H1 (cell line): ENCODE measurements around the gene CORO7. TPM values are rescaled to one million over a fixed set of nuclear protein-coding genes. Genes with fewer than 3 reads are reported as not detected.

Experiments used
- CTCF ChIA-PET: fragments of 300-600 bp; sonication (Branson Sonifier 250); formaldehyde crosslinking; loops from one replicate; lab custom pipeline; 2021; ENCODE audit not compliant: partially characterized antibody; lab: Charles Lee
- POLR2A ChIA-PET: fragments of 300-600 bp; sonication (Branson Sonifier 250); formaldehyde crosslinking; loops from one replicate; lab custom pipeline; 2021; ENCODE audit warnings: inconsistent platforms; ENCODE audit not compliant: partially characterized antibody; lab: Charles Lee
- DNase-seq, 2 experiments: peaks; one replicate each; pipeline versions ENCODE4 v3.0.0 to v3.0.0-alpha.2; 2010 to 2022; ENCODE audit warnings: low spot score in 2 of 2, low read depth in 1 of 2, mixed read lengths in 1 of 2
- FAIRE-seq: peaks from 2 replicates; lab custom pipeline; 2011; peaks lifted over from hg19 to GRCh38; lab: Jason Lieb, UNC
- H2AFZ ChIP-seq: 2 replicates; pipeline ENCODE4 v1.8.1; 2012; ENCODE audit warnings: low read length, inconsistent platforms
- H2AK5ac ChIP-seq: 2 replicates; pipeline ENCODE4 v1.6.1; 2013; ENCODE audit warnings: low read depth, low read length
- H2BK120ac ChIP-seq: replicated peaks from 2 replicates; pipeline ENCODE3; 2013; ENCODE audit warnings: low read depth, low read length, inconsistent platforms
- H2BK12ac ChIP-seq: 2 replicates; pipeline ENCODE4 v1.6.1; 2013; ENCODE audit warnings: low read depth, low read length
- H2BK15ac ChIP-seq: 2 replicates; pipeline ENCODE4 v1.6.1; 2013; ENCODE audit warnings: low read length
- H2BK20ac ChIP-seq: 2 replicates; pipeline ENCODE4 v1.6.1; 2013; ENCODE audit warnings: low read length
- H2BK5ac ChIP-seq: 2 replicates; pipeline ENCODE4 v1.6.1; 2013; ENCODE audit warnings: low read depth, low read length
- H3K14ac ChIP-seq: 2 replicates; pipeline ENCODE4 v1.6.1; 2013; ENCODE audit warnings: inconsistent platforms; ENCODE audit not compliant: insufficient read length
- H3K18ac ChIP-seq: 2 replicates; pipeline ENCODE4 v1.6.1; 2013; ENCODE audit warnings: low read length; ENCODE audit errors: extremely low read depth
- H3K23ac ChIP-seq: 2 replicates; pipeline ENCODE4 v1.6.1; 2013; ENCODE audit warnings: inconsistent platforms; ENCODE audit not compliant: insufficient read length
- H3K23me2 ChIP-seq: 2 replicates; pipeline ENCODE4 v1.6.1; 2013; ENCODE audit warnings: low read depth, low read length
- H3K27ac ChIP-seq: 2 replicates; pipeline ENCODE4 v1.6.1; 2011; ENCODE audit warnings: low read depth, low read length, inconsistent platforms
- H3K27me3 ChIP-seq, 4 experiments: replicated peaks in 1 of 4; 1 replicate in 1 of 4; 2 replicates in 3 of 4; pipeline versions ENCODE4 v1.6.1 to v1.8.1; 2011 to 2013; ENCODE audit warnings: low read length in 3 of 4, mild to moderate bottlenecking in 3 of 4, inconsistent platforms in 2 of 4, mixed read lengths in 2 of 4, moderate library complexity in 1 of 4; ENCODE audit not compliant: control insufficient read depth in 3 of 4, insufficient read depth in 3 of 4; ENCODE audit errors: extremely low read depth in 1 of 4
- H3K36me3 ChIP-seq, 4 experiments: 2 replicates each; pipeline versions ENCODE4 v1.6.1 to v1.8.1; 2011 to 2013; ENCODE audit warnings: mild to moderate bottlenecking in 4 of 4, low read length in 3 of 4, moderate library complexity in 2 of 4, control low read depth in 1 of 4, inconsistent platforms in 1 of 4; ENCODE audit not compliant: insufficient read depth in 4 of 4, control insufficient read depth in 2 of 4
- H3K4ac ChIP-seq: replicated peaks from 2 replicates; pipeline ENCODE3; 2013; ENCODE audit warnings: low read length, low read depth, mixed read lengths, inconsistent platforms; ENCODE audit not compliant: insufficient read length
- H3K4me1 ChIP-seq, 4 experiments: replicated peaks in 1 of 4; 1 replicate in 1 of 4; 2 replicates in 3 of 4; pipeline versions ENCODE4 v1.6.1 to v1.8.1; 2011 to 2013; ENCODE audit warnings: low read length in 3 of 4, inconsistent platforms in 2 of 4, mixed read lengths in 1 of 4; ENCODE audit not compliant: insufficient read depth in 4 of 4, control insufficient read depth in 3 of 4
- H3K4me2 ChIP-seq, 2 experiments: 2 replicates each; pipeline versions ENCODE4 v1.6.1 to v1.8.1; 2011 to 2013; ENCODE audit warnings: low read depth in 2 of 2, low read length in 2 of 2, control low read depth in 1 of 2, inconsistent platforms in 1 of 2, mild to moderate bottlenecking in 1 of 2; ENCODE audit not compliant: insufficient read depth in 1 of 2
- H3K4me3 ChIP-seq, 4 experiments: fragments of 200-600, 300-600 bp in 1 of 4; sonication (generic), shearing (Covaris generic), sonication (Bioruptor Twin) in 1 of 4; 2 replicates each; pipeline versions ENCODE4 v1.5.1 to v1.8.1; 2011 to 2016; ENCODE audit warnings: low read length in 4 of 4, low read depth in 3 of 4, control low read depth in 2 of 4, inconsistent platforms in 2 of 4, mild to moderate bottlenecking in 2 of 4, mixed read lengths in 1 of 4, moderate library complexity in 1 of 4; ENCODE audit not compliant: insufficient read depth in 2 of 4; ENCODE audit errors: extremely low read depth in 1 of 4
- H3K56ac ChIP-seq: replicated peaks from 2 replicates; pipeline ENCODE3; 2013; ENCODE audit warnings: low read depth, mild to moderate bottlenecking, mixed read lengths, low read length, inconsistent platforms; ENCODE audit not compliant: insufficient read length
- H3K79me1 ChIP-seq: 2 replicates; pipeline ENCODE4 v1.6.1; 2013; ENCODE audit warnings: low read depth, low read length, control low read depth
- H3K79me2 ChIP-seq, 2 experiments: 2 replicates each; pipeline versions ENCODE4 v1.6.1 to v1.8.1; 2012 to 2013; ENCODE audit warnings: low read length in 2 of 2, mild to moderate bottlenecking in 2 of 2, inconsistent platforms in 1 of 2; ENCODE audit not compliant: insufficient read depth in 2 of 2, control insufficient read depth in 1 of 2
- H3K9ac ChIP-seq, 4 experiments: replicated peaks in 1 of 4; 1 replicate in 1 of 4; 2 replicates in 3 of 4; pipeline versions ENCODE4 v1.6.1 to v1.8.1; 2011 to 2013; ENCODE audit warnings: low read depth in 3 of 4, low read length in 3 of 4, control low read depth in 2 of 4, mild to moderate bottlenecking in 2 of 4, moderate library complexity in 2 of 4, inconsistent platforms in 1 of 4; ENCODE audit errors: extremely low read depth in 1 of 4
- H3K9me3 ChIP-seq, 2 experiments: 2 replicates each; pipeline versions ENCODE4 v1.6.1 to v1.8.1; 2012 to 2013; ENCODE audit warnings: mild to moderate bottlenecking in 2 of 2, moderate library complexity in 2 of 2, control low read depth in 1 of 2, inconsistent platforms in 1 of 2, low read depth in 1 of 2, low read length in 1 of 2, mixed read lengths in 1 of 2; ENCODE audit not compliant: insufficient read depth in 2 of 2
- H4K20me1 ChIP-seq, 2 experiments: replicated peaks in 1 of 2; 2 replicates each; pipeline versions ENCODE3 to v1.8.1; 2011 to 2013; ENCODE audit warnings: inconsistent platforms in 2 of 2, low read length in 2 of 2, mild to moderate bottlenecking in 1 of 2; ENCODE audit not compliant: insufficient read depth in 2 of 2, control insufficient read depth in 1 of 2
- H4K5ac ChIP-seq: 2 replicates; pipeline ENCODE4 v1.6.1; 2013; ENCODE audit warnings: low read length, low read depth, mixed read lengths, inconsistent platforms; ENCODE audit not compliant: insufficient read length
- H4K8ac ChIP-seq: 2 replicates; pipeline ENCODE4 v1.8.0; 2013; ENCODE audit warnings: mild to moderate bottlenecking, moderate library complexity, low read length, inconsistent platforms; ENCODE audit not compliant: insufficient read depth; ENCODE audit errors: extremely low read depth
- H4K91ac ChIP-seq: replicated peaks from 2 replicates; pipeline ENCODE3; 2013; ENCODE audit warnings: low read length, mixed read lengths, inconsistent platforms; ENCODE audit not compliant: insufficient read length
- HDAC6 ChIP-seq: IDR thresholded peaks from one replicate; pipeline ENCODE4 v1.7.1; 2012; ENCODE audit warnings: low read depth, mild to moderate bottlenecking, inconsistent platforms, low read length, moderate library complexity
- POLR2A ChIP-seq, 2 experiments: IDR thresholded peaks; 1 replicate in 1 of 2; 2 replicates in 1 of 2; pipeline ENCODE4 v1.6.1; 2011; ENCODE audit warnings: low read depth in 2 of 2, low read length in 2 of 2, mild to moderate bottlenecking in 2 of 2; ENCODE audit errors: control extremely low read depth in 1 of 2
- WGBS, 2 experiments: shearing (Covaris generic) in 1 of 2; methylation state at CpG; one replicate each; pipeline versions ENCODE4 v1.1.6 to v1.1.7; 2013 to 2015; ENCODE audit warnings: low lambda C conversion rate in 2 of 2, mixed read lengths in 2 of 2, inconsistent platforms in 1 of 2, low coverage in 1 of 2, missing lambda C conversion rate in 1 of 2; ENCODE audit not compliant: insufficient replicate concordance in 2 of 2, insufficient coverage in 1 of 2, insufficient read length in 1 of 2; ENCODE audit errors: extremely low coverage in 1 of 2, missing lambda C conversion rate in 1 of 2; 5-methylcytosine and 5-hydroxymethylcytosine counted together
- polyA plus RNA-seq, 7 experiments: library from polyadenylated mRNA; depleted of rRNA in 3 of 7; stranded (reverse) in 5 of 7; unstranded in 2 of 7; fragments of >200 nt in 5 of 7; fragments of 200-250 nt in 2 of 7; gene quantifications; 1 replicate in 5 of 7; 2 replicates in 1 of 7; 4 replicates in 1 of 7; pipeline versions ENCODE4 v1.2.1 to v1.2.3, GENCODE V29; 2011 to 2013; ENCODE audit warnings: missing spikeins in 2 of 7, mixed read lengths in 2 of 7
- total RNA-seq: library from RNA; stranded (reverse); fragmentation: NEBNext Ultra II Directional; extraction: Animal tissue kit (Norgen Biotek cat#: 25700); gene quantifications from 2 replicates; pipeline ENCODE4 v1.2.1, GENCODE V29; 2021

CORO7 gene
- total and polyA plus RNA-seq, 2 of the 8 experiments (the other 6 are each of a cell fraction or from before 2014, with no cell fraction given): 25.2 to 29.8 TPM

DNA sequence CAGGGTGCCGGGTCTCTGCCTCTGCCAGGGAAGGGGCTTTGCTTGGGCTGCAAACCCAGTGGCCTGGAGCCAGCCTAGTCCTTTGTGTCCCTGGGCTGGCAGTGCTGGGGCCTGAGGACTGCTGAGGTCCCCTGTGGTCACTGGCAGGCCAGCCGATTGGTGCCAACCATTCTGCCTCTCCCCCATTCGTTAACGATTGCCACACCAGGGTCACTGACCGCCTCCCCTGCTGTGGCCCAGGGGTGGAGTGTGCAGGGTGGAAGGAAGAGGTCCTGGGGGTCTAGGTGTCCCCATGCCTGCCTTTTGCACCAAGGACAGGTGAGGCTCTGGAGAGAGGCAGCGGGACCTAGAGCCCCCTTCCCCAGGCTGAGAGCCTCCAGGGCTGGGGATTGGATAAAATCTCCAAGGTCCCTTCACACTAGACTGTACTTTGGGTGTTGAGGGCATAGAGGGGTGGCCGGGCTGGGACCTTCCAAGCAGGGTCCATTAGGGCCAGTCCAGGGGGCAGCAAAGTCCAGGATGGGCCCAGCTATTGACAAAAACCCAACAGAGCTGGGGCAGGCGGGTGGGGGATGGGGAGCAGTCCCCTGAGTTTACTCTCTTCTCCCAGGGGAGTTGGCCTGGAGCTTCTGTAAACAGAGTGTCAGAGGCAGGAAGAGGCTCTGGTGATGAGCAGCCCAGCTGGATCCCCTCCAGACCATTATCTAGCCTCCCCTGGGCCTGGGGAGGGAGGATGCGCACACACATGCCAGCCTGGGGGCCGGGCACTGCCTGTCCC, 43.6 kb downstream of the CORO7 start:
- peaks cover 6% of the 10 kb centered on the region; the same call in 1 of the 2 replicates for H3K23me2 ChIP-seq
- H2BK120ac ChIP-seq: no peak overlapping the region
- DNase-seq (no peak), FAIRE-seq (no peak)
- no peak overlapping the region for H3K23ac ChIP-seq
- peaks cover 0 to 11% of the 10 kb centered on the region in 2 experiments; a peak in 1 of 4 replicates for H3K79me2 ChIP-seq
- H4K91ac ChIP-seq: no peak overlapping the region
- TF ChIP-seq POLR2A (IDR thresholded peaks at IDR 0.05; ENCODE audit: control extremely low read depth in 1 of 2, low read depth in 2 of 2, low read length in 2 of 2) (0 out of 3 replicates have a peak, but pooled peaks of 1 of the 2 experiments have one; percentile 17), HDAC6 (no peak)
- 0 out of 2 replicates have a peak overlapping the region, but pooled peaks have one; percentile 18 for H2BK5ac ChIP-seq
- H3K56ac ChIP-seq: no peak overlapping the region
- no peak overlapping the region for H2BK20ac ChIP-seq
- H3K4ac ChIP-seq: no peak overlapping the region
- peak overlapping the region; percentile 87 to 90 for H3K4me2 ChIP-seq
- H2BK15ac ChIP-seq: 0 out of 2 replicates have a peak overlapping the region, but pooled peaks have one; percentile 40
- POLR2A ChIA-PET: interaction anchor here (0.6 to 11.7 kb wide), 15 partner anchors 8 to 655 kb away, joined by 3 to 223 read pairs (median 5); partner anchors contain the start of genes PAM16, TFAP4 and TRAP1
- WGBS, 2 experiments: 47% methylated on average over 9 of the region's 10 CpGs; no CpG with 5 or more reads in 1 of the 2 experiments
- H3K4me1 ChIP-seq: peaks cover 4 to 52% (median 43%) of the 10 kb centered on the region in 4 experiments
- peaks cover 4 to 20% of the 10 kb centered on the region in 2 experiments for H4K20me1 ChIP-seq
- H3K9ac ChIP-seq: peak overlapping the region in 1 of 4 experiments; percentile 6; a peak in 1 of 7 replicates
- no peaks in the 10 kb centered on the region for H3K36me3 ChIP-seq
- H2AK5ac ChIP-seq: no peak overlapping the region
- no peak overlapping the region for H3K27ac ChIP-seq
- no peak overlapping the region for H3K14ac ChIP-seq
- H3K79me1 ChIP-seq: peaks cover 4% of the 10 kb centered on the region
- H3K4me3 ChIP-seq: peak overlapping the region; percentile 54 to 78 (median 59)
- no peaks in the 10 kb centered on the region for H3K9me3 ChIP-seq
- CTCF ChIA-PET: interaction anchor here (0.5 to 24.8 kb wide), 11 partner anchors 8 to 685 kb away, joined by 3 to 659 read pairs (median 5); partner anchors contain the start of gene PAM16
- no peak overlapping the region for H2BK12ac ChIP-seq
- peak overlapping the region; percentile 10 for H3K18ac ChIP-seq
- H4K8ac ChIP-seq: no peak overlapping the region
- H3K27me3 ChIP-seq: peaks cover 0 to 3% (median under 1%) of the 10 kb centered on the region in 4 experiments; a peak in 2 of 7 replicates
- no peak overlapping the region for H2AFZ ChIP-seq
- no peak overlapping the region for H4K5ac ChIP-seq
